ENCODE measurements around the gene WNT16.
A peak's percentile ranks its signal among the peaks of the same experiment; 100 is the strongest.

Gene WNT16

GRCh38 chr7:121329191-121330052 lies 622 bp downstream of the WNT16 start:
- Mint-ChIP-seq H3K27me3 (ENCODE audit: low read depth) (peaks cover 50% of the 10 kb centered on the region), H3K4me1 (peaks cover 19% of the 10 kb centered on the region), H3K4me3 (peak overlapping the region; percentile 78 to 87 (median 82)), H3K27ac (no peak overlapping the region), H3K9me3 (no peaks in the 10 kb centered on the region), H3K36me3 (ENCODE audit: low read depth) (no peaks in the 10 kb centered on the region)
- TF ChIP-seq, protein P1, sequence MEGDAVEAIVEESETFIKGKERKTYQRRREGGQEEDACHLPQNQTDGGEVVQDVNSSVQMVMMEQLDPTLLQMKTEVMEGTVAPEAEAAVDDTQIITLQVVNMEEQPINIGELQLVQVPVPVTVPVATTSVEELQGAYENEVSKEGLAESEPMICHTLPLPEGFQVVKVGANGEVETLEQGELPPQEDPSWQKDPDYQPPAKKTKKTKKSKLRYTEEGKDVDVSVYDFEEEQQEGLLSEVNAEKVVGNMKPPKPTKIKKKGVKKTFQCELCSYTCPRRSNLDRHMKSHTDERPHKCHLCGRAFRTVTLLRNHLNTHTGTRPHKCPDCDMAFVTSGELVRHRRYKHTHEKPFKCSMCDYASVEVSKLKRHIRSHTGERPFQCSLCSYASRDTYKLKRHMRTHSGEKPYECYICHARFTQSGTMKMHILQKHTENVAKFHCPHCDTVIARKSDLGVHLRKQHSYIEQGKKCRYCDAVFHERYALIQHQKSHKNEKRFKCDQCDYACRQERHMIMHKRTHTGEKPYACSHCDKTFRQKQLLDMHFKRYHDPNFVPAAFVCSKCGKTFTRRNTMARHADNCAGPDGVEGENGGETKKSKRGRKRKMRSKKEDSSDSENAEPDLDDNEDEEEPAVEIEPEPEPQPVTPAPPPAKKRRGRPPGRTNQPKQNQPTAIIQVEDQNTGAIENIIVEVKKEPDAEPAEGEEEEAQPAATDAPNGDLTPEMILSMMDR (IDR thresholded peaks at IDR 0.05; ENCODE audit: unreplicated experiment in 3 of 3): no peak

- no peaks in the 10 kb centered on the region for H3K9me3 Mint-ChIP-seq
- no peaks in the 10 kb centered on the region for H3K36me3 Mint-ChIP-seq (ENCODE audit: low read depth)
- H3K27me3 Mint-ChIP-seq (ENCODE audit: low read depth): peaks cover 52% of the 10 kb centered on the region
- H3K4me3 Mint-ChIP-seq: peak overlapping the region; percentile 78 to 87 (median 82)
- H3K27ac Mint-ChIP-seq: peak overlapping the region in 1 of 3 experiments; percentile 41
- peaks cover 19% of the 10 kb centered on the region for H3K4me1 Mint-ChIP-seq
- TF ChIP-seq, protein P1 (IDR thresholded peaks at IDR 0.05; ENCODE audit: unreplicated experiment in 3 of 3): no peak
Observed at GRCh38 chr7:121330053-121330833, 1.4 kb downstream of the WNT16 start.

GRCh38 chr7:121331048-121331447 lies 2.2 kb downstream of the WNT16 start:
- no peak overlapping the region for H3K27ac Mint-ChIP-seq

DNA sequence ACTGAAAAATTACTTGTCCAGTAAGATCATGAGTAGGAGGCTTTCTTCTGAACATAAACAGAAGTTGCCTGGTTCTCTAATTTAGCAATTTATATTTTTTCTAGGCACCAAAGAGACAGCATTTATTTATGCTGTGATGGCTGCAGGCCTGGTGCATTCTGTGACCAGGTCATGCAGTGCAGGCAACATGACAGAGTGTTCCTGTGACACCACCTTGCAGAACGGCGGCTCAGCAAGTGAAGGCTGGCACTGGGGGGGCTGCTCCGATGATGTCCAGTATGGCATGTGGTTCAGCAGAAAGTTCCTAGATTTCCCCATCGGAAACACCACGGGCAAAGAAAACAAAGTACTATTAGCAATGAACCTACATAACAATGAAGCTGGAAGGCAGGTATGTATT lies 2.8 kb downstream of the WNT16 start:
- Mint-ChIP-seq H3K9me3 (no peaks in the 10 kb centered on the region), H3K36me3 (ENCODE audit: low read depth) (no peaks in the 10 kb centered on the region), H3K27ac (no peak overlapping the region), H3K4me3 (peak overlapping the region in 2 of 3 experiments; percentile 14 to 46), H3K27me3 (ENCODE audit: low read depth) (peaks cover 54% of the 10 kb centered on the region), H3K4me1 (peaks cover 19% of the 10 kb centered on the region)
- TF ChIP-seq, protein P1 (IDR thresholded peaks at IDR 0.05; ENCODE audit: unreplicated experiment in 3 of 3): no peak

More at GRCh38 chr7:121331048-121331447, 2.2 kb downstream of the WNT16 start:
- TF ChIP-seq, protein P1 (IDR thresholded peaks at IDR 0.05; ENCODE audit: unreplicated experiment in 3 of 3): no peak
- Mint-ChIP-seq H3K27me3 (ENCODE audit: low read depth) (peaks cover 54% of the 10 kb centered on the region), H3K4me1 (peaks cover 19% of the 10 kb centered on the region), H3K9me3 (no peaks in the 10 kb centered on the region), H3K4me3 (peak overlapping the region in 2 of 3 experiments; percentile 46 to 52), H3K36me3 (ENCODE audit: low read depth) (no peaks in the 10 kb centered on the region)

DNA sequence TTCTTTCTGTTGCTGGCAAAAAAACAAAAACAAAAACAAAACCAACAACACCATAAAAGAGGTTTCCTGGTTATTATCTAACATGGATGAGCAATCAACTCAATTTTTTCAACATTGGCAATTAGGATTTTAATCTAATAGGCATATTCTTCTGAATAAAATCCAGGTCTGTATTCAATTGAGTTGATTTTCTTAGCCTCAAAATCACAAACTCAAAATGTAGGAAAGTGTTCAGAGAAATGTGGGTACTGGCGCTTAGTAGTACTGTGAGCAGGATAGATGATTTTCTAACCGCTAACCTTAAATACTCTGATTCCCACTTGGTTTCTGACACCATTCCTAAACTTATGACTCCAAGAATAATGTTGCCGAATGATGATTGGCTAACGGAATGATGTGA lies 5.6 kb downstream of the WNT16 start:
- H3K4me3 Mint-ChIP-seq: no peak overlapping the region
- H3K4me1 Mint-ChIP-seq: peaks cover 8% of the 10 kb centered on the region
- no peaks in the 10 kb centered on the region for H3K9me3 Mint-ChIP-seq
- TF ChIP-seq, protein P1 (IDR thresholded peaks at IDR 0.05; ENCODE audit: unreplicated experiment in 3 of 3): no peak
- H3K27ac Mint-ChIP-seq: no peak overlapping the region
- H3K27me3 Mint-ChIP-seq (ENCODE audit: low read depth): peaks cover 30% of the 10 kb centered on the region
- H3K36me3 Mint-ChIP-seq (ENCODE audit: low read depth): no peaks in the 10 kb centered on the region

Measured in nephron (organoid).